Duodenal mucosa (tissue), 2 donors: ENCODE results near the gene CAST.
"Not testable (repeated sequence)": the region's sequence is repeated elsewhere in the genome, so short reads cannot be mapped to it uniquely, and the experiment has no call there.

Source experiments
- H3K27ac ChIP-seq: one replicate; pipeline ENCODE4 v1.7.0; 2013; ENCODE audit warnings: low read depth, low read length
- H3K27me3 ChIP-seq, 2 donors: one replicate each; pipeline ENCODE4 v1.7.0; 2013; ENCODE audit warnings: low read length in 2 of 2, control low read depth in 1 of 2; ENCODE audit not compliant: insufficient read depth in 2 of 2, control insufficient read depth in 1 of 2
- H3K36me3 ChIP-seq, 2 donors: one replicate each; pipeline ENCODE4 v1.7.0; 2013; ENCODE audit warnings: low read length in 2 of 2, control low read depth in 1 of 2; ENCODE audit not compliant: insufficient read depth in 2 of 2, control insufficient read depth in 1 of 2
- H3K4me1 ChIP-seq, 2 donors: one replicate each; pipeline ENCODE4 v1.7.0; 2013; ENCODE audit warnings: low read length in 2 of 2, control low read depth in 1 of 2; ENCODE audit not compliant: insufficient read depth in 2 of 2, control insufficient read depth in 1 of 2
- H3K4me3 ChIP-seq, 2 donors: one replicate each; pipeline ENCODE4 v1.7.0; 2013; ENCODE audit warnings: low read length in 2 of 2, low read depth in 1 of 2
- H3K9ac ChIP-seq, 2 donors: one replicate each; pipeline ENCODE4 v1.7.0; 2013; ENCODE audit warnings: low read length in 2 of 2, low read depth in 1 of 2
- H3K9me3 ChIP-seq, 2 donors: one replicate each; pipeline ENCODE4 v1.7.0; 2013; ENCODE audit warnings: low read length in 2 of 2, control low read depth in 1 of 2; ENCODE audit not compliant: control insufficient read depth in 1 of 2

The CAST gene

DNA sequence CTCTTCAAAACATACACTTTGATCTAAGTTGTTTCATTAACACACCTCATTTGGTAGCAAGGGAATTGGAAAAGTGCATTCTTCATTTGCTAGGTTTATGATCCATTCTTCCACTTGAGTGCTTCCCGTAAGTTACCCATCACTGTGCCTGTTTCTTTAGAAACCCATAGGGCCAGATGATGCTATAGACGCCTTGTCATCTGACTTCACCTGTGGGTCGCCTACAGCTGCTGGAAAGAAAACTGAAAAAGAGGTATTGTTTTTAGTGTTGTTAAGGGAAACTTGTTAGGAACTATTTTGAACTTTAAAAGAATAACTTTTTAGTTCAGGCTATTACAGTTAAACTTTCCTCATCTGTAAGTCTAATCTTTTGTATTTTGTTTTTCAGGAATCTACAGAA lies 78.9 kb downstream of the CAST start:
- H3K36me3 ChIP-seq = peaks cover 77 to 94% of the 10 kb centered on the region in 2 donors
- H3K27ac ChIP-seq = no peak overlapping the region

DNA sequence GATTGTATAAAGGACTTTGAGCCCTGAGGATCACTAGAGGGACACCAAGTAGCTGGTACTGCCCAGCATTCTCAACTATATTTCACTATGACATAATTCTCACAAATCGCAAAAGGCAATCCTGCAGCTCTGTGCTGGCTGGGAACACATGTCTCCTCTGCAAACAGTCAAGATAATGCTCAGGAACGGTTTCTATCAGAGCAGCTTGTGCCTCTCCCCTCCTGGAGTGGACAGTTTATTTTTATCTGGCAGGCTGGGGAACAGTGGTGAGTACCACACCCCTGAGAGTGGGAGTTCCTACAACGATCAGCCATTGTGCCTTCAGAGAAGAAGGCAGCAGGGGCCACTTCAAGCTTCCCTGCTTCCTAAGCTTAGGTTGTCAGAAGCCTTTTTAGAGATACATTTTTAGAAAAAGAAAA lies 79.7 kb downstream of the CAST start:
- peaks cover 82 to 92% of the 10 kb centered on the region in 2 donors for H3K36me3 ChIP-seq
- H3K27ac ChIP-seq = no peak overlapping the region
- peaks cover 0 to 3% of the 10 kb centered on the region in 2 donors for H3K4me1 ChIP-seq
- H3K9me3 ChIP-seq = no peaks in the 10 kb centered on the region
- H3K4me3 ChIP-seq = no peak overlapping the region
- no peaks in the 10 kb centered on the region for H3K27me3 ChIP-seq
- H3K9ac ChIP-seq = no peak overlapping the region

More for the DNA sequence above, 78.9 kb downstream of the CAST start:
- Histone ChIP-seq H3K27me3 (no peaks in the 10 kb centered on the region), H3K4me1 (peaks cover 0 to 3% of the 10 kb centered on the region in 2 donors), H3K9ac (no peak overlapping the region), H3K9me3 (no peaks in the 10 kb centered on the region), H3K4me3 (no peak overlapping the region)

DNA sequence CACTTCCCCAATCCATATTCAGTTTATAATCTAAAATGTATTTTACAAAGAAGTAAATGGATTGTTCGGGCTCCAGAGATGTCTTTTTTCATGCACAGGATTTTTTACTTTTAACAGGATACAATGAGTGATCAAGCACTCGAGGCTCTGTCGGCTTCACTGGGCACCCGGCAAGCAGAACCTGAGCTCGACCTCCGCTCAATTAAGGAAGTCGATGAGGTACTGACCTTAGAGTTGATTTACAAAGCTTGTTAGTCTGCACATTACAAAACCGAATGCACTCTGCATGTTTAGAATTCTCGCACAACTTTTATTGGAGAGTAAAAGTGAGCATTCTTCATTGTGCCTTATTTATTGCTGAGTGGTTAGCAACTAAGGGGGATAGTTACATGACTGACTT lies 80.4 kb downstream of the CAST start:
- Histone ChIP-seq H3K27ac (no peak overlapping the region), H3K4me3 (no peak overlapping the region), H3K27me3 (no peaks in the 10 kb centered on the region)

DNA sequence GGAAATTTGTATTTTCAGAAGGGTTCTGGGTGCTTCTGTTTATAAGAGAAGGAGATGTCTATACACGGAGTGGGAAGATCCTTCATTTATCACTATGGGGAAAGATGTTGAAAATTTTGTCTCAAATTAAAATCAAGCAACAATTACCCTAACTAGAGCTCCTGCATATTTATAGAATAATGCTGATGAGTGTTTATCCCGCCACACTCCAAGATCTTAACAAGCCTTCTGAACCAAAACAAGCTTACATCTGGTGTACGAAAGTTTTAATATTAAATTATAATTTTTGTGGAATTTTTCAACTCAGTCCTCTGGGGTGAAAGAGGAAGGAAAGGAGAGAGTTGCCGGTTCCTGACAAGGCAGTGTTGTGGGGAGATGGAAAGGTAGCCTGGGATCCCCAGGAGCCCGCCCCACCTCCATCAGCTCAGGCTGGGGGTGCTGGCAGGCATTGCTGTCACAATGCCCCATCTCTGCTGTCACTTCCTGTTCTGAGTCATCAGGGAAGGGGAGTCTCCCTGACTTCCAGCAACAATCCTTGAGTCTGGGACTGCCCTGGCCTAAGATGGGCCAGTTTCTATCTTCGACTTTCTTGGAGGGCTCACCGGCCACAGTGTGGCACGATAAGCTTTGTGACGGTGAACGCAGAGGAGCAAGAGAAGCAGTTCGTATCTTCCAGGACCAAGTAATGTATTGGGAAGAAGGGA lies 81.0 kb downstream of the CAST start:
- no peaks in the 10 kb centered on the region for H3K9me3 ChIP-seq
- no peak overlapping the region for H3K9ac ChIP-seq
- H3K27ac ChIP-seq = no peak overlapping the region
- H3K4me3 ChIP-seq = no peak overlapping the region
- H3K27me3 ChIP-seq = no peaks in the 10 kb centered on the region
- peaks cover 0 to 9% of the 10 kb centered on the region in 2 donors for H3K4me1 ChIP-seq
- peaks cover 76 to 90% of the 10 kb centered on the region in 2 donors for H3K36me3 ChIP-seq

More for the DNA sequence above, 80.4 kb downstream of the CAST start:
- peaks cover 79 to 91% of the 10 kb centered on the region in 2 donors for H3K36me3 ChIP-seq
- no peak overlapping the region for H3K9ac ChIP-seq
- H3K4me1 ChIP-seq = peaks cover 0 to 6% of the 10 kb centered on the region in 2 donors
- no peaks in the 10 kb centered on the region for H3K9me3 ChIP-seq

DNA sequence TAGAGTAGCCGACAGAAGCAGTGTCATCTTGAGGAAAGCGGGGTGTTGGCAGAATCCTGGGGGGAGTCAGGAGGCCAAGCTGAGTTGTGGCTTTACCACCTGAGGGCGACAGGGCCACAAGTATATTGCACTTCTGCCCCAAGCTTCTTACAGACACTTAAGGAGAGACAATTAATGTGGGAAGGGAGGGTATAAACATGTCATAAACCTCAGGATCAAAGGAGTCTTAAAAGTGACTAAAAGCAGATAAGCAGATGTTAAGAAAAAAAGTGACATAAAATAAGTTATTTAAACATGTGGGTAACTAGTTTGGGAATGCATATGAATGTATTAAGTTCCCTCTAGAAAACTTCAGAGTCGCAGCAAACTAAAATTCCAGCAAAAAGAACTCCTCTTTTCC lies 81.6 kb downstream of the CAST start:
- H3K9me3 ChIP-seq = no peaks in the 10 kb centered on the region
- peaks cover 0 to 9% of the 10 kb centered on the region in 2 donors for H3K4me1 ChIP-seq
- no peak overlapping the region for H3K9ac ChIP-seq
- peaks cover 78 to 89% of the 10 kb centered on the region in 2 donors for H3K36me3 ChIP-seq
- H3K27me3 ChIP-seq = no peaks in the 10 kb centered on the region
- no peak overlapping the region for H3K4me3 ChIP-seq
- H3K27ac ChIP-seq = no peak overlapping the region

DNA sequence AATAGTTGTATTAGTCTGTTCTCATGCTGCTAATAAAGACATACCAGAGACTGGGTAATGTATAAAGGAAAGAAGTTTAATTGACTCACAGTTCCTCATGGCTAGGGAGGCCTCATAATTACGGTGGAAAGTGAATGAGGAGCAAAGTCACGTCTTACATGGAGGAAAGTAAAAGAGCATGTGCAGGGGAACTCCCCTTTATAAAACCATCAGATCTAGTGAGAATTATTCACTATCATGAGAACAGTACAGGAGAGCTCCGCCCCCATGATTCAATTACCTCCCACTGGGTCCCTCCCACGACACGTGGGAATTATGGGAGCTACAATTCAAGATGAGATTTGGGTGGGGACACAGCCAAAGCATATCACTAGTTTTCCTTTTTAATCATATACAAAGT lies 82.0 kb downstream of the CAST start:
- not testable (repeated sequence) for H3K4me1 ChIP-seq, H3K9me3 ChIP-seq, H3K9ac ChIP-seq, H3K27me3 ChIP-seq, H3K4me3 ChIP-seq, H3K27ac ChIP-seq
- H3K36me3 ChIP-seq = peaks cover 78 to 89% of the 10 kb centered on the region in 2 donors

DNA sequence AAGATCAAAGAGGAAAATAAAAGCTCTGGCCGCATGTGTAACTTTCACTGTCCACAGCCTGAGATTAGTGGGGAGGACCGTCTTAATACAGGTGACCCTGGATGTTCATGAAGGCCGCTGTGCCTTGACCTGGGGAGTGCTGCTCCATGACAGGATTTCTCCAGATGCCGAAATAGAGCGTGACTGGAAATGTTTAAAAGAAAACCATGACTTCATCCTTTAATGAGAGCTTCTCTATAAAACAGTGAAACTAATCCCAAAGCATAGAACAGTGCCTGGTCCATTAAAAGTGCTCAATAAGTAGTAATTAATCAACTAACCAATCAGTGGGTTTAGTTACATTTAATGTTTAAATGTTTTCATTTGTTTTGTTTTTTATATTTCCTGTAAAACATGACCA lies 82.8 kb downstream of the CAST start:
- peaks cover 0 to 9% of the 10 kb centered on the region in 2 donors for H3K4me1 ChIP-seq
- no peak overlapping the region for H3K27ac ChIP-seq
- no peak overlapping the region for H3K9ac ChIP-seq
- H3K4me3 ChIP-seq = no peak overlapping the region
- H3K27me3 ChIP-seq = no peaks in the 10 kb centered on the region
- H3K36me3 ChIP-seq = peaks cover 81 to 90% of the 10 kb centered on the region in 2 donors
- H3K9me3 ChIP-seq = no peaks in the 10 kb centered on the region

DNA sequence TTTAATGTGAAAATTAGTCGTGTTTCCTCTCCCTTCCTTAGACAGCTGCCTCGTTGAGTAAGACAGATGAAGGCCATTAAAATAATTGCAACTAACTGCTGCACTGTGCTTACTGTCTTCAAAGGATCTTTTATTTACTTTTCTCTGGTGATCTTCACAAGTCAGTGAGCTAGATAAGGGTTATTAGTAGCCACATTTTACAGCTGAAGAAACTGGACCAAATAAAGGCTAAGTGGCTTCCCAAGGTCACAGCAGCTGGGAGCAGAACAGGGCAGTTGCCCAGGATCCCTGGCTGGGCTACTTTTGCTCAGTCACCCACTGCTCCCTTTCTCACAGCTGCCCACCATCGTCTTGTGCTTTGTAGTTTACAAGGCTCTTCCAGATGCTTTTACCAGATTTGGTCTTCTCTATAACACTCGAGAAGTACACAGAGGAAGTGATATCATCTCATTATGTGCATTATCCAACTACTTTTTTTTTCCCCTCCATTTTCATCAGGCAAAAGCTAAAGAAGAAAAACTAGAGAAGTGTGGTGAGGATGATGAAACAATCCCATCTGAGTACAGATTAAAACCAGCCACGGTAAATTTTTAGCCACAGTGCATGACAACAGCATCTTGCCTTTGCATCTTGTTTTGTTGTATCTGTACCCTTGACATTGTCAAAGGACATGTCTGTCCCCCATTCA lies 83.8 kb downstream of the CAST start:
- H3K27me3 ChIP-seq = no peaks in the 10 kb centered on the region
- H3K4me1 ChIP-seq = peaks cover 0 to 9% of the 10 kb centered on the region in 2 donors
- H3K36me3 ChIP-seq = peaks cover 73 to 85% of the 10 kb centered on the region in 2 donors
- H3K4me3 ChIP-seq = no peak overlapping the region
- H3K9me3 ChIP-seq = no peaks in the 10 kb centered on the region
- no peak overlapping the region for H3K9ac ChIP-seq
- H3K27ac ChIP-seq = no peak overlapping the region

DNA sequence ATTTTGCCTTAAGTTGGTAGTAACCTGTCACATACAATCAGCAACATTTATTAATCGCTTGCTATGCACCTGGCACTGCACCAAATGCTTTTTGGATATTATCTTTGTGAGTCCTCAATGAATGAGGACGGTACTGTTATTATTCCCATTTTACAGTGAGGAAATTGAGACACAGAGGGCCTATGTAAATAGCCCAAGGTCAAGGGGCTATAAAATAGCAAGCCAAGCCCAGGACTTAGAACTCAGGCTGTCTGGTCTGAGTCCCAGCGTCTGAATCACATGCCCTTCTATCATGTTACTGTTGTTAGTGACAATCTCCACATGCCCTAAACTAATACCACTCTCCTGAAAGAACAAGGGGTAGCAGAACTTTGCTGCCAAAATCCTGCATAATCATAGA lies 85.5 kb downstream of the CAST start:
- no peak overlapping the region for H3K4me3 ChIP-seq
- peaks cover 0 to 9% of the 10 kb centered on the region in 2 donors for H3K4me1 ChIP-seq
- H3K27ac ChIP-seq = no peak overlapping the region
- no peaks in the 10 kb centered on the region for H3K27me3 ChIP-seq
- no peak overlapping the region for H3K9ac ChIP-seq
- no peaks in the 10 kb centered on the region for H3K9me3 ChIP-seq
- H3K36me3 ChIP-seq = peaks cover 57 to 79% of the 10 kb centered on the region in 2 donors

DNA sequence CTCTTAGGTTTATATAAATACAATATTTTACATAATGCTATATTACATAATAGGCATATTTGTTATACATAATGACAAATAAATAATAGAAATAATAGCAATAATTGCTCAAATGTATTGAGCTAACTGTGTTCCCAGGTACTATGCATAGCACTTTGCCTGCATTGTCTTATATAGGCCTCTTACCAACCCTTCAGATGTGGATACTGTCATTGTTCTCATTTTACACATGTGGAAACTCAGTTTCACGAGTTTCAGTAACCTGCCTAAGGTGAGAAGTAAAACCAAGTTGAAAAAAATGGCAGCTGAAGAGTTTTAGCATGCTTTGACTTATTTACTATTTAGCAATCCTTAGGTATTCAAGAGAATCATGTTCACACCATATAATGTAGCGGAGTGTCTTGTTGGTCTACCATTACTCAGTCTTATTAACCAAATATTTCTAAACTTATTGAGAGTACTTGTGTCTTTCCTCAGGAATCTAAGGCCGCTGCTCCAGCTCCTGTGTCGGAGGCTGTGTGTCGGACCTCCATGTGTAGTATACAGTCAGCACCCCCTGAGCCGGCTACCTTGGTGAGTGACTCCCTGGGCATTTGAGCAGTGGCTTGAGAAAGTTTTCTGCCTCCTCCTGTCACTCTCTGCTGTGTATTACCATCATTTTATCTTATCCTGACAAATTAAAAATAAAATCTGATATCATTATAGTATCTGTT lies 88.1 kb downstream of the CAST start:
- Histone ChIP-seq H3K4me3 (no peak overlapping the region), H3K27ac (no peak overlapping the region), H3K36me3 (peaks cover 48 to 81% of the 10 kb centered on the region in 2 donors), H3K9me3 (no peaks in the 10 kb centered on the region), H3K4me1 (peaks cover 0 to 9% of the 10 kb centered on the region in 2 donors), H3K27me3 (no peaks in the 10 kb centered on the region), H3K9ac (no peak overlapping the region)
